Measurements from ENCODE around the gene NKX3-2. TPM values are rescaled to one million over a fixed set of nuclear protein-coding genes. Genes with fewer than 3 reads are reported as not detected.

NKX3-2 gene
- total and polyA plus RNA-seq, 2 of the 4 experiments (the other 2 are of a cell fraction), result 0.05 TPM; not detected in 1

DNA sequence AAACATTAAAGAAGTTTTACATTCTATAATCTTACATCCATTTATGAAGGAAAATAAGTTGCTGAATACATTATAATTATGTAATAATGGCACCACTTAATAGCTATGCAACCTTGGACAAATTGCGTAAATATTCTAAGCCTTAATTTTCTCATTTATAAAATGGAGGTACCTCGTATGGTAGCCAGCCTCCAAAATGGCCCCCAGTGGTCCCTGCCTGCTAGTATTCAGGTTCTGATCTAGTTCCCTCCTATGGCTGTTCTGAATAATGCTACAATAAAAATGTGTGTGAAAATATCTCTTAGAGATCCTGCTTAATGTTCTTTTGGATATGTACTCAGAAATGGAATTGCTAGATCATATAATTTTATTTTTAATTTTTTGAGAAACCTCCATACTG is 11.0 kb upstream of the NKX3-2 start:
- Histone ChIP-seq H3K4me2 (ENCODE audit: low read depth, low read length) (no peak overlapping the region), H2AK9ac (replicated peaks; ENCODE audit: low read depth, low read length, poor library complexity) (no peak overlapping the region), H2AK5ac (ENCODE audit: low read depth, low read length) (no peak overlapping the region), H3K27ac (ENCODE audit: insufficient read depth, low read length) (no peak overlapping the region), H3K27me3 (ENCODE audit: control insufficient read depth, insufficient read depth, low read length) (no peaks in the 10 kb centered on the region; the same call in 1 of the 2 replicates), H3K9me1 (ENCODE audit: insufficient read depth, low read length) (peaks cover 4% of the 10 kb centered on the region; the same call in 1 of the 2 replicates), H2AFZ (replicated peaks; ENCODE audit: low read length, poor library complexity) (no peak overlapping the region), H3K4ac (ENCODE audit: low read depth, low read length) (no peak overlapping the region), H3K9ac (ENCODE audit: low read depth, low read length) (no peak overlapping the region), H2BK15ac (ENCODE audit: low read depth, low read length) (no peak overlapping the region), H3K18ac (ENCODE audit: low read depth, low read length) (no peak overlapping the region), H2BK20ac (ENCODE audit: low read depth, low read length) (no peak overlapping the region), H3K23ac (ENCODE audit: low read depth, low read length) (no peak overlapping the region), H2BK5ac (ENCODE audit: low read depth, low read length, poor library complexity, severe bottlenecking) (no peak overlapping the region), H2BK120ac (ENCODE audit: low read depth, low read length) (no peak overlapping the region), H3K4me1 (ENCODE audit: control insufficient read depth, insufficient read depth, low read length) (peaks cover 5% of the 10 kb centered on the region; the same call in 1 of the 2 replicates), H4K8ac (ENCODE audit: low read depth in 2 of 2, low read length in 2 of 2) (no peak overlapping the region), H3K4me3 (ENCODE audit: insufficient read depth, low read depth, low read length) (no peak overlapping the region), H4K91ac (ENCODE audit: insufficient read depth, low read depth, low read length) (no peak overlapping the region), H3K79me1 (ENCODE audit: low read depth in 1 of 2, low read length in 2 of 2) (no peaks in the 10 kb centered on the region), H3K56ac (ENCODE audit: extremely low read depth, insufficient read depth, low read length) (no peak overlapping the region), H3K36me3 (ENCODE audit: control insufficient read depth, insufficient read depth, low read length) (no peaks in the 10 kb centered on the region), H4K20me1 (ENCODE audit: insufficient read depth, low read length) (no peaks in the 10 kb centered on the region), H3K14ac (replicated peaks; ENCODE audit: low read depth, low read length) (no peak overlapping the region), H4K5ac (ENCODE audit: low read depth, low read length) (no peak overlapping the region), H3K9me3 (ENCODE audit: control insufficient read depth, insufficient read depth, low read length) (no peaks in the 10 kb centered on the region; the same call in 1 of the 2 replicates)
- CTCF ChIA-PET, result interaction anchor here (0.8 kb wide), 1 partner anchor 99 kb away, joined by 3 read pairs; no protein-coding TSS in a partner anchor
- POLR2A ChIA-PET (ENCODE audit: unreplicated experiment), result no interaction called here
- intact Hi-C loops (cut with micrococcal nuclease) (no loop called here), dilution Hi-C loops (cut with HindIII; ENCODE audit: low sequenced_read_pairs, unreplicated experiment) (no loop called here), in situ Hi-C loops (cut with MboI; ENCODE audit: low sequenced_read_pairs) (no loop called here)
- TF ChIP-seq RAD21 (IDR thresholded peaks at IDR 0.05; ENCODE audit: low read length) (no peak), MAZ (IDR thresholded peaks at IDR 0.05; ENCODE audit: borderline replicate concordance, low read depth, low read length) (no peak), FOS (IDR thresholded peaks at IDR 0.05; ENCODE audit: low read depth, low read length) (no peak), MXI1 (IDR thresholded peaks at IDR 0.05; ENCODE audit: borderline replicate concordance, low read depth, low read length) (no peak), CHD1 (IDR thresholded peaks at IDR 0.05; ENCODE audit: low read depth, low read length) (no peak), RCOR1 (IDR thresholded peaks at IDR 0.05; ENCODE audit: insufficient replicate concordance, low read length) (no peak), MAFK (IDR thresholded peaks at IDR 0.05; ENCODE audit: low read depth, low read length) (no peak), CEBPB (IDR thresholded peaks at IDR 0.05; ENCODE audit: low read depth, low read length) (no peak), RFX5 (IDR thresholded peaks at IDR 0.05; ENCODE audit: low read depth, low read length) (no peak), NFE2L2 (IDR thresholded peaks at IDR 0.05; ENCODE audit: low read depth, low read length) (no peak), SMC3 (IDR thresholded peaks at IDR 0.05; ENCODE audit: low read depth, low read length) (no peak), POLR2A (IDR thresholded peaks at IDR 0.05; ENCODE audit: low read depth, low read length) (no peak), BHLHE40 (IDR thresholded peaks at IDR 0.05; ENCODE audit: low read depth, low read length) (no peak)
- TF ChIP-seq, protein P1, sequence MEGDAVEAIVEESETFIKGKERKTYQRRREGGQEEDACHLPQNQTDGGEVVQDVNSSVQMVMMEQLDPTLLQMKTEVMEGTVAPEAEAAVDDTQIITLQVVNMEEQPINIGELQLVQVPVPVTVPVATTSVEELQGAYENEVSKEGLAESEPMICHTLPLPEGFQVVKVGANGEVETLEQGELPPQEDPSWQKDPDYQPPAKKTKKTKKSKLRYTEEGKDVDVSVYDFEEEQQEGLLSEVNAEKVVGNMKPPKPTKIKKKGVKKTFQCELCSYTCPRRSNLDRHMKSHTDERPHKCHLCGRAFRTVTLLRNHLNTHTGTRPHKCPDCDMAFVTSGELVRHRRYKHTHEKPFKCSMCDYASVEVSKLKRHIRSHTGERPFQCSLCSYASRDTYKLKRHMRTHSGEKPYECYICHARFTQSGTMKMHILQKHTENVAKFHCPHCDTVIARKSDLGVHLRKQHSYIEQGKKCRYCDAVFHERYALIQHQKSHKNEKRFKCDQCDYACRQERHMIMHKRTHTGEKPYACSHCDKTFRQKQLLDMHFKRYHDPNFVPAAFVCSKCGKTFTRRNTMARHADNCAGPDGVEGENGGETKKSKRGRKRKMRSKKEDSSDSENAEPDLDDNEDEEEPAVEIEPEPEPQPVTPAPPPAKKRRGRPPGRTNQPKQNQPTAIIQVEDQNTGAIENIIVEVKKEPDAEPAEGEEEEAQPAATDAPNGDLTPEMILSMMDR (conservative IDR thresholded peaks at IDR 0.05; ENCODE audit: low read depth, low read length), result no peak
- TF ChIP-seq, protein P2, sequence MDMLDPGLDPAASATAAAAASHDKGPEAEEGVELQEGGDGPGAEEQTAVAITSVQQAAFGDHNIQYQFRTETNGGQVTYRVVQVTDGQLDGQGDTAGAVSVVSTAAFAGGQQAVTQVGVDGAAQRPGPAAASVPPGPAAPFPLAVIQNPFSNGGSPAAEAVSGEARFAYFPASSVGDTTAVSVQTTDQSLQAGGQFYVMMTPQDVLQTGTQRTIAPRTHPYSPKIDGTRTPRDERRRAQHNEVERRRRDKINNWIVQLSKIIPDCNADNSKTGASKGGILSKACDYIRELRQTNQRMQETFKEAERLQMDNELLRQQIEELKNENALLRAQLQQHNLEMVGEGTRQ (IDR thresholded peaks at IDR 0.05; ENCODE audit: low read depth, low read length), result no peak
- TF ChIP-seq, protein P3, sequence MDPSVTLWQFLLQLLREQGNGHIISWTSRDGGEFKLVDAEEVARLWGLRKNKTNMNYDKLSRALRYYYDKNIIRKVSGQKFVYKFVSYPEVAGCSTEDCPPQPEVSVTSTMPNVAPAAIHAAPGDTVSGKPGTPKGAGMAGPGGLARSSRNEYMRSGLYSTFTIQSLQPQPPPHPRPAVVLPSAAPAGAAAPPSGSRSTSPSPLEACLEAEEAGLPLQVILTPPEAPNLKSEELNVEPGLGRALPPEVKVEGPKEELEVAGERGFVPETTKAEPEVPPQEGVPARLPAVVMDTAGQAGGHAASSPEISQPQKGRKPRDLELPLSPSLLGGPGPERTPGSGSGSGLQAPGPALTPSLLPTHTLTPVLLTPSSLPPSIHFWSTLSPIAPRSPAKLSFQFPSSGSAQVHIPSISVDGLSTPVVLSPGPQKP (IDR thresholded peaks at IDR 0.05; ENCODE audit: borderline replicate concordance, low read depth, low read length), result no peak
- ATAC-seq (ENCODE audit: low read depth) (no peak), DNase-seq (no peak)
- BruUV-seq (replicated peaks), result no TSS peak
- no CpG with 5 or more reads among the region's 2 CpGs for WGBS, 2 experiments (ENCODE audit: extremely low coverage in 2 of 2, insufficient read length in 1 of 2)
